ENCODE measurements around the gene IFT25.
"Not testable (repeated sequence)": the region's sequence is repeated elsewhere in the genome, so short reads cannot be mapped to it uniquely, and the experiment has no call there.

The IFT25 gene

DNA sequence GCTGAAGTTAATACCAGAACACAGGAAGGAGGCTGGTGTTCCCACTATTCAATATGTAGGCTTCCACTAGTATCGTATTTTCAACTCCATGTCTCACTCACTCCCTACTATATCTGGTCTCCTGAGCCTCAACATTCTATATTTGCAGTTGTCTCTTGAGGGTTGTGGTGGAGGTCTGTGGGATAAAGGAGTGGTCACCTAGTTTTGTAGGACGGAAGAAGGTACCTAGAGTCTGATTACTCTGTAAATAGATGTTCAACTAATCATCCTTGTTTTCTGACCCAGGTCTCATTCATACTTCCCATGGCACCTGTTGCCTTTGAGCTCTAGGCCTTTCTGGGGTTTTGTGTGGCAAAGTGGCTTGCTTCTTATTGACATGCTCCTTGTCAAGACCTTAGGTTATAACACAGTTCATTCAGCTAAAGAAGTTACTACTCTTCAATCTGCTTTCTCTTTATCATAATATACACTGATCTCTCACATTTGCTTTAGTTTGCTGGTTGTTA lies 18.1 kb downstream of the IFT25 start:
- no peak for DNase-seq

GRCh38 chr1:53919675-53920066 lies 25.8 kb downstream of the IFT25 start:
- DNase-seq = no peak

GRCh38 chr1:53918343-53918742 lies 27.2 kb downstream of the IFT25 start:
- no peak for DNase-seq

DNA sequence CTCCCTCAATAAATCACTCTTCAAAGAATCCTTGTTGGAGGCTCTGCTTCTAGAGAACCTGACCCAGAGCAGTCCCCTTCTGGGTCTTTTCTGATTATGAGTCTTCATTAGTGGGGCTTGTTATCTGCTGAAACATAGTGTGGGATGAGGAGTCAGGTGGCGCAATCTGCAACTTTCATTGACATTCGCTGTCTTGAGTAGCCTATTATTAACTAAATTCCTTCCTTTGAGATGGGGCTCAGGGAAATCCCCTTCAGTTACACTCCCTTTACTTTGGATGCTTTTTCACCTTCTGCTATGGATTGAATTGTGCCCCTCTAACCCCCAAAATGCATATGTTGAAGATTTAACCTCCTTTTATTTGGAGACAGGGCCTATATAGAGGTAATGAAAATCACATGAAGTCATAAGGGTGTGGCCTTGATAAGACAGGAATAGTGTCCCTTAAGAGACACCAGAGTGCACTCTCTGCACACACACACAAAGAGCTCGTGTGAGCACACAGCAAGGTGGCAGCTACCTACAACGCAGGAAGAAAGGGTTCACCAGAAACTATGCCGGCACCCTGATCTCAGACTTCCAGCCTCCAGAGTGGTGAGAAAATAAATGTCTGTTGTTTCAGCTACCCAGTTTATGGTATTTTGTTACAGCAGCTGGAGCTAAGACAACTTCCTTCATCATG lies 32.0 kb downstream of the IFT25 start:
- no peak for DNase-seq

GRCh38 chr1:53911442-53911841 lies 34.1 kb downstream of the IFT25 start:
- DNase-seq = no peak

DNA sequence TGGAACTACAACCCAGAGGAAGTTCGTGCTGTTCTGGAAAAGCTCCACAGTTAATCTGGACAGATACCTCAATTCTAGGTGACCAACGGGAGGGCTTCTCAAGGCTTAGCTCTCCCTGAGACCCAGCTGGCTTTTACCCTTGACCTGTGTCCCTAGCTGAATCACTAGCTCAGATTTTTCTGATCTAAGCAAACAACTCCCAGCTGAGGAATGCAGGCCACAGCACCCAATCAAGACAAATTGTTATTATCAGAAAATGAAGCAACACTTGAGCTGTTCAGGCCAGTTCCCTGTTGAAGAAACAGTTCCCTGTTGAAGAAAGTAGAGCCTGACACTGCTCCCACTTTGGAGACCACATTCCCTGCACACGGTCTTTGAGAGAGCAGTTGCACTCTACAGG lies 35.6 kb downstream of the IFT25 start:
- DNase-seq = no peak

DNA sequence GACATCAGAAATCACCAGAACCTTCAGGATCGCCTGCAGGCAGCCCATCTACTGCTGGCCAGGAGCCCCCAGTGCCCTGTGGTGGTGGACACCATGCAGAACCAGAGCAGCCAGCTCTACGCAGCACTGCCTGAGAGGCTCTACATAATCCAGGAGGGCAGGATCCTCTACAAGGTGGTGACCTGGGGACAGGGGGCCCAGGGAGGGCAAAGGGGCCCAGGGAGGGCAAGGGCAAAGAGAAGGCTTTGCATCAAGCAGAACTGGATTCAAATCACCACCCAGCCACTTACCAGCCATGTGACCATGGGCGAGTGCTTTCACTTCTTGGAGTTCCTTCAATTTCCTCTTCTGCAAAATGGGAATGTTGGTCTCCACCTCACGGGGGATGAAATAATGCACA lies 39.4 kb downstream of the IFT25 start:
- DNase-seq = no peak

DNA sequence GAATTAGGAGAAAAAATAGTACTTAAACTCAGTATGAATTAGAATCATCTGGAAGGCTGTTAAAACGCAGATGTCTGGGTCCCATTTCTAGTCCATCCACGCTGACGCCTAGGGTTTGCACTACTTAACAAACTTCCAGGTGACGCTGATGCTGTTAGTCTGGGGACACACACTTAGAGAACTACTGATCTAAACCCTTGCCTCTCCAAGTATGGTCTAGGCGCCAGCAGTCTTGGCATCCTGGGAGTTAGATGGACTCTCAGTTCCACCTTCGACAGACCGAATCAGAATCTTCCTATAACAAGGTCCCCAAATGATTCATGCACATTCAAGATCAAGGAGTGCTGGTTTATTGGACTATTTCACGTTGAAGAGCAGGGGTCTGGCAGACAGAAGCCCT lies 40.0 kb downstream of the IFT25 start:
- DNase-seq = no peak

DNA sequence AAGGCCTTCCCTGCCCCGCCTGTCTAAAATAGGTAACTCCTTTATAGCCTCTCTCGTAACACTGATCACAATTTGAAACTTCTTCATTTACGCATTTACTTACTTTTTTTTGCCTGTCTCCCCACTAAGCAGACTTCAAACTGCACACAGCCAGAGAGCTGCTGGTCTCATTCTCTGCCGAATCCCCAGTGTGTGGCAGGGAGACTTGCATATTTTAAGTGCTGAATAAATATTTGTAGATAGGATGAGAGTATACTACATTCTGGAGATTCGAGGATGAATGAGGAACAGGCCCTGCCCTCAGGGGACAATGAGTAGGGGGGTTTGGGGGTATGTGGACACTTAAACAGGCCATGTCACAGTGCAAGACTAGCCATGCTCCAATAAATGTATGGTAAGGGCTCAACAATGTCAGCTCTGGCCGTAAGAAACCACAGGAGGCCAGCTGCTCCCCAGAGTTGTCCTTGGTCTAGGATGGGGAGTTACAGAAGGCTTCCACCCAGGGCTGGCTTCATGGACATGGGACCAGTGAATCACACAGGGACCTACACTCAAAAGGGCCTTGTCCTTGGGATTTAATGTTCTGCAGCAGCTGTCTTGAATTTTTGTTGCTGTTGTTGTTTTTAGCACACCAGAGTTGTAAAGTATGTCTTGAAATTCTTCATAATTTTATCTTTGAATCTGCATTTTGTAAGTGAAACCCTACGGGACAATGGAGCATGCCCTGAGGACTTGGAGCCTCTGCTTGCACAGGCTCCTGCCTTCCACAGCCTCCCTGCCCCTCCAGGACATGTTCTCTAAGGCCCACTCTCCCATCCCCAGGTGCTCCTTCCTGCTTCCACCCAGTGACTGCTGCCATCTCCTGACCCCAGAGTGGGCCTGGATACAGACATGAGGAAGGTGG lies 43.0 kb downstream of the IFT25 start:
- no peak for DNase-seq

- no peak for DNase-seq
Observed at GRCh38 chr1:53899708-53900107, 45.8 kb downstream of the IFT25 start.

GRCh38 chr1:53899206-53899628 lies 46.3 kb downstream of the IFT25 start:
- DNase-seq = no peak

GRCh38 chr1:53896635-53897229 lies 48.8 kb downstream of the IFT25 start:
- DNase-seq = no peak

- DNase-seq = no peak
Observed at GRCh38 chr1:53895421-53895820, 50.1 kb downstream of the IFT25 start.

DNA sequence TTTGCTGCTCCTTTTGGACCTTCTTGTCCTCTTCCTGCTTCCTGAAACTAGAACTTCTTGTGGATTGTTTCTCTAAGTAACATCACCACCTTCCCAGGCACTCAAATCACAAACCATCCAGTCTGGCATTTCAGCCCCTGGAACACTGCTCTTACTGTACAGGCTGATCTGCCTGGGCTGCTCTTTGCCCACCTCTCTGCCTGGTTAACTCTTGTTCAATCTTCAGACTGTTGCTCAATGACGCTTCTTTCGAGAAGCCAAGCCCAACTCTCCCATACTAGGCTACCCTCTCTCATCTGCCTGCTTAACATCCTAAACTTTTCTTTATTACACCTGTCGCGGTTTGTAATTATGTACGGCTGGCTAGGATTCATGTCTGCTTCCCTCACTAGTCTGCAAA lies 50.9 kb downstream of the IFT25 start:
- no peak for DNase-seq

GRCh38 chr1:53893999-53894636 lies 51.4 kb downstream of the IFT25 start, which contains the start of gene DIO1:
Gene DIO1 (plus strand): TSS chr1:53894187. CDS start chr1:53894211, 24 bp downstream.
- no peak for DNase-seq

DNA sequence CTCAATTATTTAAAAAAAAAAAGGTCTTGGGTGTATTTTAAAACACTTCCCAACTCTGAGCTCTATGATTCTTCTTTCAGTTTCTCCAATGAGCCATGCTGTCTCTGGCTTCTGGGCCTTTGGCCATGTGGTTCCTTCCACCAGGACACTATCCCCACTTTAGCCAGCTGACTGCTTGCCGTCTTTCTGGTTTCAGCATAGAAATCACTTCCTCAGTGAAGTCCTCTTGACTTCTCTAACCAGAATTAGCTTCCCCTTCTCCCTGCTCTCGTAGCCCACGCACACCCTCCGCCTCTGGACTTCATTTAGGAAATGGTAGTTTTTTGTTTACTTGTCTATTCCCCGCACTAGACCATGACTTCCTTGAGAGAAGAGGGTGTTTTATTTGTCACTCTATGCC lies 52.6 kb downstream of the IFT25 start:
- no peak for DNase-seq

DNA sequence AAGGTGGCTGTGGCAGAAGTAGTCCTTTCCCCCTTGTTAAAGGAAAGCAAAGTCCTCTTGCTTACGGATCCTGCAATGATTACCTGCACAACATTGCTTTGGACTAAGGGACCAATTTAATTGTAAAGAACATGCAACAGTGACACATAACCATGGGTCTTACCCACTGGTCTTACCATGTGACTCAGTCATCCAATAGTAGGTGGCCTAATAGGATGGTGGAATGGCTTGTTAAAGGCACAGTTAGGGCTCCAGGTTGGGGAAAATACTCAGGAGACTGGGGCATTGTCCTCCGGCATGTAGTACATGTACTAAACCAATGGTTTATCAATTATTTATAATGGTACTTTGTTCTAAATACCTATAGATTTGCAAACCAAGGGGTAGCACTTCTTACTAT lies 53.8 kb downstream of the IFT25 start:
- no peak for DNase-seq

GRCh38 chr1:53891018-53891417 lies 54.5 kb downstream of the IFT25 start:
- no peak for DNase-seq

DNA sequence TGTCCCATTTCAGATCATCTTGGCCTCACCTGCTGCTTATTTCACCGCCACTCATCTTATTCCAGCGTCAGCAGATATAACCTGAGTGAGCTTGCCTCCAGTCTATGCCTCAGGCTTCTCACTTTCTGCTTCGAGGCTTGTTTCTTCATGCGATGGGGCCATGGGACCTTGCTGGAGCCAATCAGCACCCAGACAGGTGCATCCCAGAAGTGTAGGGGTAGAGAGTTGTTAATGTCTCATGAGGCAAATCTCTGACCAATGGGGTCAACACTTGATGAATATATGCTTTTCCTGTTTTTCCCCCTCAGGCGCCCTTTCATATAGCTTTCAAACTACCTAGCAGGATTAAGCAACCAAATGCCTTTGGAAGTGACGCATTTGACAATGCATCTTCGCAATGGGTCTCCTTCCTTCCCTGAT lies 55.0 kb downstream of the IFT25 start:
- DNase-seq = no peak

DNA sequence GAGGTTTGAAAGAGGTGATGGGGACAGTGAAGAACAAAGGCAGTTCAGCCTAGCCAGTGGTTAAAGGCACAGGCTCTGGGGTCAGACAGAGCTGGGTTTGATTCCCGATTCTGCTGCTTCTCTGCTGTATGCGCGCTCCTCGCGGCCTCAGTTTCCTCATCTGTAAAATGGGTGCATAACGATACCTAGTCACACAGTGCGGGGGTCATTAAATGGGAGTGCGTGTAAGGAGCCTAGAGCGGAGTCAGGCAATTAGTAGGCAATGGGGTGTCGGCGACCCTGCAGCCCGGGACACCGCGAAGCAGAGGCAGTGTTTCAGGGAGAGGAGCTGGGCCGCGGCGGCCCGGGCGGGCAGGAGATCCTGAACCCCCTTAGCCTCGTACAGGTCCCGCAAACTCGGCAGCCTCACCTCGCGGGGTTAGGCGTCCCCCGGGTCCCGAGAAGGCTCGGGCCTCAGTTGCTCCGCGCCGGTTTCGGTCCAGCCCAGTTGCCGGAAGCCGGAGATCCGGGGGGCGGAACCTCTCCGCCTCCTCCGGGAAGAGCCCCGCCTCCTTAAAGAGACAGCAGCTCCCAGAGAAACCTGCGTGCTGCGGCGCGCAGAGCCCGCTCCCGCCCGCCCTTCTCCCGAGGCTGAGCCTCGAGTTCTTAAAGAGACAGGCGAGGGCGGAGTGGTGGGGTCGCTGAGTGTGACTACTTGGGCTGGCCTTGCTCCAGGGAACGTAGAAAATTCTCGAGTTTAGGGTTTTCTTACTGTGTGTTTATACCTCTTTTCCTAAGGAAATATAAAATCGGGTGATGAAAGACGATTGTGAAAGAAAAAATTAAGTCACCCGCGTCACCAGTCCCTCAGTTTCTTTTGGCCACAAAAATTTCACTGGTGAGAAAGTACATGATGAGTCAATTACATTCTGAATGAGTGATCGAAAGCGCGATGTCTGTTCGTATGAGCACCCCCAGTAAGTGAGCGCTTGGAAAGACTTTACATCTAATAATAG lies 55.9 kb downstream of the IFT25 start, which contains the start of gene YIPF1:
Gene YIPF1 (minus strand): TSS at position 494 of the 995 bp plus-strand sequence. CDS start 860 bp downstream, outside the sequence.
- DNase-seq = peak; percentile 84

GRCh38 chr1:53888681-53889080 lies 56.8 kb downstream of the IFT25 start:
- DNase-seq = no peak

DNA sequence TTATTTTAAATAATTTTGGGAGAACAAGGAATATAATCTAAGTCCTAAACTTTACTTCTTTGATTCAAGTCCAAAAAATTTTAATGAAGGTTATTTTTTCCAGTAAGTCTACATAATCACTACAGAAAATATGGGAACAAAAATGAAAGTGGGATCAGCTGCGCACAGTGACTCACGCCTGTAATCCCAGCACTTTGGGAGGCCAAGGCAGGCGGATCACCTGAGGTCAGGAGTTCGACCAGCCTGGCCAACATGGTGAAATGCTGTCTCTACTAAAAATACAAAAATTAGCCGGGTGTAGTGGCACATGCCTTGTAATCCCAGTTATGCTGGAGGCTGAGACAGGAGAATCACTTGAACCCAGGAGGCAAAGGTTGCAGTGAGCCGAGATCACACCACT lies 61.9 kb downstream of the IFT25 start:
- not testable (repeated sequence) for DNase-seq
